ENCODE data around the gene SMAD7. TPM values are rescaled to one million over a fixed set of nuclear protein-coding genes. Genes with fewer than 3 reads are reported as not detected.
A peak's percentile ranks its signal among the peaks of the same experiment; 100 is the strongest.

Gene SMAD7
- total and polyA plus RNA-seq, 2 experiments from 2014 or later, result 6.8 to 51.7 TPM

DNA sequence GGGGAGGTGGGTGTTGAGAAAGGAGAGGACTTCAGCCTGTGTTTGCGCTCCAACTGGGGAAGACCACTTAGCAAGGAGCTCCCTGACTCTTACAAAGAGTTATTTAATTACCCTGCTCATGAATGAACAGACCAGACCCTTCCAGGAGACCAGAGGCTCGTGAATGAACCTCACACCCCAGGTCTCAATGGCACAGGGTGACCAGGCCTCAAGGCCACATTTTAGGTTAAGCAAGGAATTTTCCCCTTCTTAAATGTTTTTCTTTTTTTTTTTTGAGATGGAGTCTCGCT is 25.3 kb downstream of the SMAD7 start:
- no peak overlapping the region for H3K4me3 ChIP-seq
- no peaks in the 10 kb centered on the region for H3K27me3 ChIP-seq (replicated peaks; ENCODE audit: insufficient read depth)
- H3K36me3 ChIP-seq (ENCODE audit: low read depth), result no peaks in the 10 kb centered on the region
- peak overlapping the region; percentile 45 for H3K4me2 ChIP-seq (ENCODE audit: unreplicated experiment)
- H3K9me2 ChIP-seq (ENCODE audit: insufficient read depth), result no peaks in the 10 kb centered on the region
- H3K79me2 ChIP-seq (ENCODE audit: insufficient read depth), result peaks cover 98% of the 10 kb centered on the region
- H3K27ac ChIP-seq, result peak overlapping the region; percentile 76
- in situ Hi-C loops (cut with MboI), result loop anchor here (25.0 kb wide), 1 partner anchor 188 kb away; no protein-coding TSS in a partner anchor
- DNase-seq, result no peak
- no peaks in the 10 kb centered on the region for H4K20me1 ChIP-seq (ENCODE audit: insufficient read depth)
- no peak overlapping the region for H2AFZ ChIP-seq
- peak overlapping the region; percentile 55 for H3K9ac ChIP-seq
- H3K4me1 ChIP-seq (ENCODE audit: insufficient read depth), result peaks cover 65% of the 10 kb centered on the region
- H3K9me3 ChIP-seq (ENCODE audit: low read depth), result no peaks in the 10 kb centered on the region
- 88 to 100% methylated on average over 2 to 3 of the region's 3 CpGs for WGBS, 2 experiments (ENCODE audit: low coverage in 1 of 2, low lambda C conversion rate in 2 of 2, missing lambda C conversion rate in 2 of 2)
- peaks cover 53% of the 10 kb centered on the region for H3F3A ChIP-seq (ENCODE audit: insufficient read depth)
- TF ChIP-seq EZH2phosphoT487 (IDR thresholded peaks at IDR 0.05; ENCODE audit: insufficient read depth, low read depth), result no peak
- TF ChIP-seq EZH2 (IDR thresholded peaks at IDR 0.05; ENCODE audit: insufficient read depth, poor library complexity, severe bottlenecking), result no peak

DNA sequence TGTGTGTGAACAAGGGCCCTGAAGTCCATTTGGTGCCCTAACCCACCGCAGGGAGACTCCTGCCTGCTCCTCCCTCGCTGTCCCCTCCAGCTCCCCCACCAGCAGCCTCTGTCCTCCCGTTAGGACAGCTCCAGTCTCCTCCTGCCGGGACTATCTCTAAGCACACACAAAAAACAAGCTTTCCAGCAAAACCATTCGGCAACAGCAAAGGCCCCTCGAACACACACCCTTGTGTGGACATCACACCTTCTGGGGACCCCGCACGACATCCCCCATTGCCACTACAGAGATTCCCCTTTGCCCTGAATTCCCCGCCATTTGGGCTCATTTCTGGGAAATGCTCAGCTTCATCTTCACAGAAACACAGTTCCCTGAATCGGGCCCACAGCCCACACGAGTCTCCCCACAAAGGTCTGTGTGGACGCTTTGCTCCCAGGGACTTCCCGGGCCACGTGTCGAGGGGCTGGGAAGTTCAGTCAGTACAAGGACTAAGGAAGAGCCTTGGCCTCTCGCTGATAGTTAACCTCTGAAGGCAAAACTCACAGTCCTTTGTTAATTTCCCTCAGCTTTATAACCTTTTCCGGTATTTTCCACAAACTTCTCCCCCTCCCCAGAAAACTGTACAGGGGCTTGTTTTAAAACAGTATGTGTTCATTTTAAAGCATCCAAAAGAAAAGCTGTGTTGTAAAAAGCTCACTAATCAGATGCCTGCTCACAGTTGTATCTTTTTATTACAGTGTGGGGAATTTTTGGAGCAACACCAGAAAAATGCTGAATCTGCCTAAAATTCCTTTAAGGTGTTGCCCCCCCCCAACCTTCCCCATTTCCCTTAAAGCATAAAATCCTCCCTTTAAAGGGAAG is 25.9 kb downstream of the SMAD7 start:
- Histone ChIP-seq H3K36me3 (ENCODE audit: low read depth) (peaks cover under 1% of the 10 kb centered on the region; the same call in 1 of the 2 replicates), H3K4me3 (no peak overlapping the region), H3K27ac (peak overlapping the region; percentile 76), H3K4me1 (ENCODE audit: insufficient read depth) (peaks cover 63% of the 10 kb centered on the region), H3K9ac (peak overlapping the region; percentile 55), H3K9me3 (ENCODE audit: low read depth) (no peaks in the 10 kb centered on the region), H2AFZ (no peak overlapping the region), H3K27me3 (replicated peaks; ENCODE audit: insufficient read depth) (no peaks in the 10 kb centered on the region), H3F3A (ENCODE audit: insufficient read depth) (peaks cover 57% of the 10 kb centered on the region), H3K9me2 (ENCODE audit: insufficient read depth) (no peaks in the 10 kb centered on the region), H3K79me2 (ENCODE audit: insufficient read depth) (peaks cover 98% of the 10 kb centered on the region), H3K4me2 (ENCODE audit: unreplicated experiment) (peak overlapping the region; percentile 45), H4K20me1 (ENCODE audit: insufficient read depth) (no peaks in the 10 kb centered on the region)
- WGBS, 2 experiments (ENCODE audit: low coverage in 1 of 2, low lambda C conversion rate in 2 of 2, missing lambda C conversion rate in 2 of 2), result 37% methylated on average over 17 of the region's 17 CpGs
- peak; percentile 50 for DNase-seq
- in situ Hi-C loops (cut with MboI), result loop anchor here (25.0 kb wide), 1 partner anchor 188 kb away; no protein-coding TSS in a partner anchor
- TF ChIP-seq EZH2 (IDR thresholded peaks at IDR 0.05; ENCODE audit: insufficient read depth, poor library complexity, severe bottlenecking) (no peak), EZH2phosphoT487 (IDR thresholded peaks at IDR 0.05; ENCODE audit: insufficient read depth, low read depth) (no peak)

DNA sequence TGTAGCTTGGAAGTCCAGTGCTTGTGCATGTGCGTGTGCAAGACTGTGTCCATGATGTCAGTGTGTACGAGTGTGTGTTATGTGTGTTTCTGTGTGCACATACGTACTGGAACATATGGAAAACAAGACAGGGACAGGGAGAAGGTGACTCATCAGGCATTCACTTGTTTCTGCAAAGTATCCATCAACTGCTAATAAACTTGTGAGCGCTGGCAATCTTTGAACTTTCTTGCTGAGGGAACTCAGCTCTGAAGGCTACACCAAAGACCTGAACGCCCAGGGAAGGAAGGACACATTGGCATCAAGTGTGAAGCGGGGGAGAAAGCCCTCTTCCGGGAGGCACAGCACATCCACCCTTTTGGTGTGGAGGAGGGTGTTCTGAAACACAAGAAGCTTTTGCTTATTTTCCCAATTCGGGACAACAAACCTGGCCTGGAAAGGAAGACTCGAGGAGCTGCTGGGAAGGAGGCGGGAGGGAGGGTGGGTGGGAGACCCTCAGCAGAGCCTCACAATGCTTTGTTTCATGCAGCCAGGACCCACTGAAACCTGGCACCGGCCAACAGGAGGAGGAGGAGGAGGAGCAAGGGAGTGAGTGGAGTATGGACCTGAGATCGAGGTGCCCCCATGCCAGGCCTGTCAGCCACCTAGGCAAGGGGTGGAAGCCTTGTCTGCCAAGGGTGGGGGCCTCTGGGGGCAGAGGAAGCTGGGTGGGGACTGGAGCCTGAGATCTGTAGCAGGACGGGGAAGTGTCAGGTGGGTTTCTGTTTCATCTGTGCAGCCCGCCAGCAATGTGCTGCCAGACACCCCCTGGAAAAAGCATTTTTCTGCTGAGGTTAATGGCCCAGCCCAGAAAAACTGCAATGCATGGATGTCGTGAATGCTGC is 26.8 kb downstream of the SMAD7 start:
- H2AFZ ChIP-seq, result no peak overlapping the region
- H3K9me3 ChIP-seq (ENCODE audit: low read depth), result no peaks in the 10 kb centered on the region
- peak overlapping the region; percentile 76 for H3K27ac ChIP-seq
- no peak for TF ChIP-seq EZH2 (IDR thresholded peaks at IDR 0.05; ENCODE audit: insufficient read depth, poor library complexity, severe bottlenecking)
- TF ChIP-seq EZH2phosphoT487 (IDR thresholded peaks at IDR 0.05; ENCODE audit: insufficient read depth, low read depth), result no peak
- H3K9me2 ChIP-seq (ENCODE audit: insufficient read depth), result no peaks in the 10 kb centered on the region
- H3K27me3 ChIP-seq (replicated peaks; ENCODE audit: insufficient read depth), result no peaks in the 10 kb centered on the region
- 36 to 37% methylated on average over 14 to 15 of the region's 15 CpGs for WGBS, 2 experiments (ENCODE audit: low coverage in 1 of 2, low lambda C conversion rate in 2 of 2, missing lambda C conversion rate in 2 of 2)
- H3K4me2 ChIP-seq (ENCODE audit: unreplicated experiment), result peak overlapping the region; percentile 83
- peaks cover 57% of the 10 kb centered on the region for H3F3A ChIP-seq (ENCODE audit: insufficient read depth)
- H3K36me3 ChIP-seq (ENCODE audit: low read depth), result peaks cover 5% of the 10 kb centered on the region; the same call in 1 of the 2 replicates
- H3K4me1 ChIP-seq (ENCODE audit: insufficient read depth), result peaks cover 63% of the 10 kb centered on the region
- H4K20me1 ChIP-seq (ENCODE audit: insufficient read depth), result no peaks in the 10 kb centered on the region
- peak overlapping the region; percentile 66 for H3K9ac ChIP-seq
- in situ Hi-C loops (cut with MboI), result no loop called here
- DNase-seq, result peak; percentile 85
- peak overlapping the region; percentile 59; the same call in 1 of the 2 replicates for H3K4me3 ChIP-seq
- H3K79me2 ChIP-seq (ENCODE audit: insufficient read depth), result peaks cover 98% of the 10 kb centered on the region

All from GM23248 (cell line).